AG09319 (cell line): ENCODE results near the gene VCX3B.

Experiments used
- DNase-seq: peaks from one replicate; pipeline ENCODE4 v3.0.0-alpha.2; 2010; ENCODE audit warnings: low read depth; ENCODE audit errors: extremely low read depth
- TF ChIP-seq, protein P1 (sequence below): IDR thresholded peaks from 2 replicates; pipeline ENCODE4 v1.5.1; 2011; ENCODE audit warnings: low read depth, mild to moderate bottlenecking, inconsistent platforms, low read length, moderate library complexity

Gene VCX3B

DNA sequence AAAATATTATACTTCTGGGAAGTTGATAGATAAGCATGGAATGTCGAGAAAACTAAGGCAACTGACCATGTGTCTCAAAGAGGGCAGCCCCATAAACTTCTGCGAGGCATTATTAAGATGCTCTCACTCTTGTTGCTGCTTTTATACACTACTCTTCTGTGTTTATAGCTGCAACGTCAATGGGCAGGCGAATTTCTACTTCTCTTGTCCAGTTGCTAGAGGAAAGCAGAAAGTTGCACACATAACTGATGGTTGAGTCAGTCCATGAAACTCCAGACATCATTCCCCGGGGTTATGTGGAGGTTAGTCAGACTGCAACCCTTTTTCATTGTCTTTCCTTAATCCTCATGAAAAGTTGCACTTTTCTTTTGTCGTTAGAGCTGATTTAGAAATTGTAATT lies 39.8 kb downstream of the VCX3B start:
- DNase-seq = no peak
- TF ChIP-seq, protein P1, sequence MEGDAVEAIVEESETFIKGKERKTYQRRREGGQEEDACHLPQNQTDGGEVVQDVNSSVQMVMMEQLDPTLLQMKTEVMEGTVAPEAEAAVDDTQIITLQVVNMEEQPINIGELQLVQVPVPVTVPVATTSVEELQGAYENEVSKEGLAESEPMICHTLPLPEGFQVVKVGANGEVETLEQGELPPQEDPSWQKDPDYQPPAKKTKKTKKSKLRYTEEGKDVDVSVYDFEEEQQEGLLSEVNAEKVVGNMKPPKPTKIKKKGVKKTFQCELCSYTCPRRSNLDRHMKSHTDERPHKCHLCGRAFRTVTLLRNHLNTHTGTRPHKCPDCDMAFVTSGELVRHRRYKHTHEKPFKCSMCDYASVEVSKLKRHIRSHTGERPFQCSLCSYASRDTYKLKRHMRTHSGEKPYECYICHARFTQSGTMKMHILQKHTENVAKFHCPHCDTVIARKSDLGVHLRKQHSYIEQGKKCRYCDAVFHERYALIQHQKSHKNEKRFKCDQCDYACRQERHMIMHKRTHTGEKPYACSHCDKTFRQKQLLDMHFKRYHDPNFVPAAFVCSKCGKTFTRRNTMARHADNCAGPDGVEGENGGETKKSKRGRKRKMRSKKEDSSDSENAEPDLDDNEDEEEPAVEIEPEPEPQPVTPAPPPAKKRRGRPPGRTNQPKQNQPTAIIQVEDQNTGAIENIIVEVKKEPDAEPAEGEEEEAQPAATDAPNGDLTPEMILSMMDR = no peak
